ENCODE measurements around the gene SF3B4.
"Not testable (repeated sequence)": the region's sequence is repeated elsewhere in the genome, so short reads cannot be mapped to it uniquely, and the experiment has no call there.

DNA sequence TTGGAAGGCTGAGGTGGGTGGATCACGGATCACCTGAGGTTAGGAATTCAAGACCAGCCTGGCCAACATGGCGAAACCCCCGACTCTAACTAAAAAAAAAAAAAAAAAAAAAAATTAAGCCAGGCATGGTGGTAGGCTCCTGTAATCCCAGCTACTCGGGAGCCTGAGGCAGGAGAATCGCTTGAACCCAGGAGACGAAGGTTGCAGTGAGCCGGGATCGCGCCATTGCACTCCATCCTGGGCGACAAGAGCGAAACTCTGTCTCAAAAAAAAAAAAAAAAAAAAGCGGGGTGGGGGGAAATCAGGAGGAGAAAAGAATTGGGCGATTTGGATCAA, 11.0 kb upstream of the SF3B4 start:
- TF ChIP-seq POLR2A (IDR thresholded peaks at IDR 0.05) = not testable (repeated sequence)
- TF ChIP-seq, protein P1, sequence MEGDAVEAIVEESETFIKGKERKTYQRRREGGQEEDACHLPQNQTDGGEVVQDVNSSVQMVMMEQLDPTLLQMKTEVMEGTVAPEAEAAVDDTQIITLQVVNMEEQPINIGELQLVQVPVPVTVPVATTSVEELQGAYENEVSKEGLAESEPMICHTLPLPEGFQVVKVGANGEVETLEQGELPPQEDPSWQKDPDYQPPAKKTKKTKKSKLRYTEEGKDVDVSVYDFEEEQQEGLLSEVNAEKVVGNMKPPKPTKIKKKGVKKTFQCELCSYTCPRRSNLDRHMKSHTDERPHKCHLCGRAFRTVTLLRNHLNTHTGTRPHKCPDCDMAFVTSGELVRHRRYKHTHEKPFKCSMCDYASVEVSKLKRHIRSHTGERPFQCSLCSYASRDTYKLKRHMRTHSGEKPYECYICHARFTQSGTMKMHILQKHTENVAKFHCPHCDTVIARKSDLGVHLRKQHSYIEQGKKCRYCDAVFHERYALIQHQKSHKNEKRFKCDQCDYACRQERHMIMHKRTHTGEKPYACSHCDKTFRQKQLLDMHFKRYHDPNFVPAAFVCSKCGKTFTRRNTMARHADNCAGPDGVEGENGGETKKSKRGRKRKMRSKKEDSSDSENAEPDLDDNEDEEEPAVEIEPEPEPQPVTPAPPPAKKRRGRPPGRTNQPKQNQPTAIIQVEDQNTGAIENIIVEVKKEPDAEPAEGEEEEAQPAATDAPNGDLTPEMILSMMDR (IDR thresholded peaks at IDR 0.05 in 4 of 5, conservative IDR thresholded peaks at IDR 0.05 in 1 of 5) = not testable (repeated sequence)

Measured in gastrocnemius medialis (tissue), 4 donors.